ENCODE results near the gene TPRA1.
A peak's percentile ranks its signal among the peaks of the same experiment; 100 is the strongest.

TPRA1 gene

DNA sequence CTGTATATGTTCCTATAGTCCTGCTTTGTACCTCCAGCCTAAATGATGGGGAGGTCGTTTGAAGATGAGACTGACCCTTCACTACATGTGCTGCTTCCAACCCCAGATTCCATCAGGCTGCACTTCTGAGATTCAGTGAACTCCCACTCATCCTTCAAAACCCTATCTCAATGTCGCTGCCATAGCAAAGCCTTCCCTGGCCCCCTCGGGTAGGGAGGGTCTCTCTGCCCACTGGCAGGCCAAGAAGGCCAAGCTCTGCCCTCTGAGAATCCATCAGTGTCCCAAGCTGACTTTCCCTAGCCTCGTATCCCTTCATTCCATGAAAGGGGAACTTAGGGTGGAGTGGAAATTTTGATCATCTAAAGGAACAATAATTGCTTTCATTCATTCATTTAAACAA is 35.4 kb downstream of the TPRA1 start:
- no peak for DNase-seq

DNA sequence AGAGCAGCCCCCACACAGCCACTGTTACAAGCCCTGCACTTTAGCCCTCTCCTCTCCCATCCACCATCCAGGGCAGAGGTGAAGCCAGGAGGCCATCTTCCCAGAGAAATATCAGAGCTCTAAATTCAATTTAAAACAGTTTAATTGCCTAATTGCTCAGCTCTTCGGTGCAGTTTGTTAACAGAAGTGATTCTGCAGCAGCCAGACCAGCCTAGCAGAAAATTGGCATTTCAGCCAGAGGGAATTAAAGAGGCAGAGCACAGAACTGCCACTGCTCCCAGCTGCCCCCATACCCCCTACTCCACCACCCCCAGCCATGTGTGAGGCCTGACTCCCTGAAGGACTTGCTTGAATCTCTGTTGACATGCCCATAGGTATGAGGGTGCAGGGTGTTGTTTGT is 38.5 kb downstream of the TPRA1 start:
- DNase-seq, result no peak

DNA sequence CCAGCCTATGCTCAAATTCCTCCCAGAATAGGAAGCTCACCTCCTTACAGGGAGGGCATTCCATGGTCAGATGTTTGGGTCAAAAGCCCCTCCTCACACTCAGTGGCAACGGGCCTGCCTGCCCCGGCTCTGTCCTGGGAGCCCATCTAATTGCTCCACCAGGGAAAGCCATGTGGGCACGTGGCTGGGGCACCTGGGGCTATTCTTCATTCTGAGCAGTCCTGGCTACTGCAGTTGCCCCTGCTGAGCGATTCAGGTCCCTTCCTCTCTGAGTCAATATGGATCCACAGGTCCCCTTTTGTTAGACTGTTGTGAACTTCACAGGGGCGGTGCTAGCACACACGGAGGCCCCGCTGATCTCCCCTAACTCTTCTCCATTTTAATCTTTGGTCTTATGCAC is 39.4 kb downstream of the TPRA1 start:
- DNase-seq, result no peak

DNA sequence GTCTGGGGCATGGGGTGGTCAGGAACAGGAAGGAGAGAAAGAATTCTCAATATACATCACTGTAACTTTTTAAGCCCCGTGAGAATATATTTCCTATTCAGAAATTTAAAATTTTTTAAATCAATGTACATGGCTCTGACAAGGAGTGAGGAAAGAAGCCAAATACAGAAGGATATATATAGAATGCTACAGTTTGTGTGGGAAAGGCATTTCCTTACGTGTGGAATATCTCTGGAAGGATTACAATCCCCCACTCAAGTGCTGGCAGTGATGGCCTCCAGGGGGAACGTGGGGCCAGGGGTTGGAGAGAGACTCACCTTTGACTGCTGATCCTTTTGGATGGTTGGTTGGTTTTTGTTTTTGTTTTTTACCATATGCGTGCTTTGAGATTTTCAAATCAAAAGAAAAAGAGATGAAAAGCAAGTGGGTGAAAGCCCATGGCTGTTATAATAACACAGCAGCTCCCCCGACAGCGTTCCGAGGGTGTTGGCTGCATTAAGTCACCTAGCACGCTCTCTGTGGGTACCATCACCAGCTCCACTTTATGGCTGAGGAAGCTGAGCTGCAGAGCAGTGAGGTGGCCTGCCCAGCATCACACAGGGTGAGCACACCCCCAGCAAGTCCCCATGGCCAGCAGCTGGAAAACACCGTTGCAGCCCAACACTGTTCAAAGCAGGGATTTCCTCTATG is 39.9 kb downstream of the TPRA1 start:
- no peak for DNase-seq

DNA sequence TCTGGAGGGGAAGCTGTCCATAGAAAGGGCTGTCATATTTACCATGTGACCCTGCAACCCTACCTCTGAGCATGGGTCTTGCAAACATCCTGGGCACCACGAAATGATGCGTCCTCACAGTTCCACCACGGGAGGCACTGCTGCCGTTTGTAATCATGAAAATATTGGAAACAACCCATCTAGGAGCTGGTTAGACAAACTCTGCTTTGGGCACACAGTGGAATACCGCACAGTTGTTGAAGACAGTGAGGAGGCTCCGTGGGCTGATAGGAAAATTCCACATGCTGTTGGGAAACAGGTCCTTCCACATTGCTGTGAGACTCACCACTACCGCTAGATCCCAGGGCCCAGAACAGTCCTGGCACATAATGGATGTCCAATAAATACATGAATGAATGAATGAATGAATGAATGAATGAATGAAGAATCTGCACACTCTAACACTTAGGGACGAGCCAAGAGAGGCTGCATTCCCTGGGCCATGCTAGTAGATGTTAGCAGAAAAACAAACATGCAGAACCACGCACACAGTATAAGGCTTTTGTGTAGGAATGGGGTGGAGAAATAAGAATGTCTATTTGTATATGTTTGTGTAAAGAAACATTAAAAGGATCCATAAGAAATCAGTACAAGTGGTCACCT is 40.6 kb downstream of the TPRA1 start:
- no peak for DNase-seq

DNA sequence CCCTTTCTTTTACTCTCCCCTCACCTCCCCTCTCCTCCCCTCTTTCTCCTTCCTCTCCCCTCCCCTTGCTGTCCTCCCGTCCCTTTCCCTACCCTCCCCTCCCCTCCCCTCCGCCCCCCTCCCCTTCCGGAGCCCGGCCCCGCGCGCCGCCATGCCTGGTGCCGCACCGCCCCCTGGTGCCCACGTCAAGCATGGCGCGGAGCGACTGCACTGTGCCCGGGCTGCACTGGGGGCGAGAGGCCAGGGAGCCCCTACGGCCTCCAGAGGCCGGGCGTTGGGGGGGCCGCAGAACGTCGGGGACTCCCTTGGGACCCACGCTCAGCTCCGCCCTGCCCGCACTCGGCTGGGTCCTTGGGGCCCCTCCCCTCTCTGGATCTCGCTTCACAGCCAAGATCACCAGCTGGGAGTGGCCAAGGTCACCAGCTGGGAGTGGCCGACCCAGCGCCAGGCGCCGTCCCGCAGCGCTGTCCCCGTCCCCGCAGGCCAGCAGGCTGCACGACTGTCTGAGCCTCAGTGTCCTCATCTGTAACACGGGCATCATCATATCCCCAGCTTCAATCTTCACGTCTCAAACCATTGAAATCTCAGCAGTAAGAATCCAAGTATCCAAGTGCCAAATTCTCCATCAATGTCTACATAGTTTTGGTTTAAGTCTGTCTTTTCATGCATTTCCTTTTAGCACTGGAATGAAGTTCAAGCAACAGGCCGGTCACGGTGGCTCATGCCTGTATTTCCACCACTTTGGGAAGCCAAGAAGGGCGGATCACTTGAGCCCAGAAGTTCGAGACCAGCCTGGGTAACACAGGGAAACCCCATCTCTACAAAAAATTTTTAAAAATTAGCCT is 42.5 kb downstream of the TPRA1 start:
- DNase-seq, result peak; percentile 89

DNA sequence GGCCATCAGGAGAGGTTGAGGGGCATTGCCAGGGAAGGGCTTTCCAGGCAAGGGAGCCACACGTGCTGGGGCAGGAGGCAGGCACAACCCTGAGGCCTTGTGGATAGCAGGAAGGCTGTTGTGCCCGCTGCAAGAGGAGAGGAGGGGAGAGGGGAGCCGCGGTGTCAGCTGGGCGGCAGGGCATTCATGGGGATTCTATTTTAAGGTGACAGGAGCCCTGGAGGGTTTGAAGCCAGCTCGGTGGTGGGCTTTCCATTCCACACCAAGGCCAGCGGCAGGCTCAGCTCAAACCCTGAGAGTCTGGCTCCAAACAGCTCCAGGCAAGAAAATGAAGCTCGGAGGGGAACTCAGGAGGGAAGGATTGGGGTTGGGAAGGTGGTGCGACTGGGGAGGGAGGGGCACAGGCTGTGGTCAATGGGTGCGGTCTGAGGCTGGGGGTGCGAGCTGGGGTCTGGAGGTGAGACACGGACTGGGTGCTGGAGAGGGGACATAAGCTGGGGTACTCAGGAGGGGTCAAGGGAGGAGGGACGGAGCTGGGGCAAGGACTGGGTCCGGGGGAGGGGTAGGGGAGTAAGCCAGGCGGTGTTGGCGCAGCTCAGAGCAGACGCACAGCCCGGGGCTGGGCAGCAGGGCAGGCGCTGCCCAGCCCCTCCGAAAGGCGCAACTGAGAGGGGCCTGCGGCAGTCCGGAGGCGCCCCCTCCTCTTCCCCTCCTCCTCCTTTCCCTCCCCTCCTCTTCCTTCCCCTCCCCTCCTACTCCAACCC is 43.4 kb downstream of the TPRA1 start:
- no peak for DNase-seq

DNA sequence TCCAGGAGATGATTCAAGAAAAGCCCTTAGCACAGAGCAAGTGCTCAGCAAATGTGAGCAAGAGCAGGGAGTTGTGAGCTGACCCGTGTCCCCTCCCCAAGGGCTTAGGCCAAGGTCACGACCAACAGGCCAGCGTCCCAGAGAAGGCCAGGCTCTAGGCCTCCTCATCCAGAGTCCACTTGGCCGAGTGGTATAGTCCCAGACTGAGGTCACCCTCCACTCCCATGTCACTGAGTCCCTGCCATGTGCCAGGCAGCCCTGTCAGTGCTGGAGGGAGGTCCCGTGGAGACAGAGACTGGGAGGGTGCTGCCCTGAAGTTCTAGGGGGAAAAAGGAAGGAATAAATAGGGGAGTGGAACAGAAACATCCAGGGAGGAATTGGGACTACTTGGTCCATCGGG is 44.0 kb downstream of the TPRA1 start:
- DNase-seq, result no peak

DNA sequence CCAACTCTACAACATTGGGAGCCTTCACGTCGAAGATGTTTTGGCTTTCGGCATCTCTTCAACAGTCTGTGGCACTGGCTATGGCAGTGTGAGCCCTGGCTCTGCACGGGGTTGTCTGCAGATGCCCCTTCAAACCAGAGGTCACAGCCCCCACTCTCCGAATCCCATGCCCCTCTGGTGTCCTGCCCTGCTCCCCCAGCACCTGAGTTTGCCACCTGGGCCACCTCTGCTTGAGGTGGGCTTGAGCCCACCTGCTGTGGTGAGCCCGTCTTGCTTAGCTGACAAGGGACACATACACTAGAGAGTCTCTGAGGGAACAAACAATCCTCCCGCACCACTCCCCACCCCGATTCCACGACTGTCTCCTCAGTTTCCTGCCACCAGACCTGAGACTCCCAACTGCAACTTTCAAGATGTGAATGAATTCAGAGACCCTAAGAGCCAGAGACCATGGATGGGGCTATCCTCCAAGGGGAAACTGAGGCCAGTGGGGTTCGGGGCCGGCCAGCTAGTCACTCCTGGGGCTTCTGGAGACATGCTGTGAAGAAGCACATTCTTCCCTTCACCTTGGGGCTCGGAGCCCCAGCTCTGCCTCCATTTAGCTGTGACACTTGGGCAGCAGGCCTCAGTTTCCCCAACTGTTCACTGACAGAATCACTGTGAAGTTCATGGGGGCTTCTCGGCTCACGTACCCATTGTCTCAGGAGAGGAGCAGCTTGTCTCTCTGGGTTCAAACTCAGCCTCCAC is 44.6 kb downstream of the TPRA1 start:
- no peak for DNase-seq

DNA sequence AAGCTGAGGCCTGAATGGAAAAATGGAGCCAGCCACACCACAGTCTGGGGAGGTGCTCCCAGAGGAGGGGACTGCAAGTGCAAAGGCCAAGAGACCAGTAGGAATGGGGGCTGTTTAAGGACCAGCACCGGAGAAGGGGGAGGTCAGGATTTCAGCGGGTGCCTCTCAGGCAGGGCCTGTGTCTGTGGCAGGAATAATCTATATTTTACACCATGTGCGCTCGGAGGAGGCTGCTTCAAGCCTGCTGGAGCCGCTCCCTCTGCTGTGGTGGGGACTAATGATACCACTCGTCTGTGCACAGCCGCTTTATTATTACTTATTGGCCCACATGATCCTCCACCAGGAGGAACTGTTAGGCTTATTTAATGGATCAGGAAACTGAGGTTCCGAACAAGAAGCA is 45.3 kb downstream of the TPRA1 start:
- no peak for DNase-seq

DNA sequence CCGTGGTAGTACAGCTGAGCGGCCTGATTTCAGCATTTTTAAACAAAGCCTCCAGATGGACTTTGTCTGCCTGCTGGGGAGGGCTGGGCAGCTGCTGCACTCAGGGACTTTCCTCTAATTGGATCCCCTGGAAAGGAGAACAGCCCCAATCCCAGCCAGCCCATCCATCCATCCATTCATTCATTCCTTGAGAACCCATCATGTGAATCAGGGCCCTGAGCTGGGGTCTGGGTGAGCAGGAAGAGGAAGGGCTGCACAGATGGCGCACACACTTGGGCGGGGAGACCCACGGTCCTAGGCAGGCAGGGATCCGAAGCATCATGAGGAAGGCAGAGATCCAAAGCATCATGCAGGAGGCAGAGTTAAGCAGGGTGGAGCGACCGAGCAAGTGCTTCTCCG is 45.7 kb downstream of the TPRA1 start:
- DNase-seq, result no peak

DNA sequence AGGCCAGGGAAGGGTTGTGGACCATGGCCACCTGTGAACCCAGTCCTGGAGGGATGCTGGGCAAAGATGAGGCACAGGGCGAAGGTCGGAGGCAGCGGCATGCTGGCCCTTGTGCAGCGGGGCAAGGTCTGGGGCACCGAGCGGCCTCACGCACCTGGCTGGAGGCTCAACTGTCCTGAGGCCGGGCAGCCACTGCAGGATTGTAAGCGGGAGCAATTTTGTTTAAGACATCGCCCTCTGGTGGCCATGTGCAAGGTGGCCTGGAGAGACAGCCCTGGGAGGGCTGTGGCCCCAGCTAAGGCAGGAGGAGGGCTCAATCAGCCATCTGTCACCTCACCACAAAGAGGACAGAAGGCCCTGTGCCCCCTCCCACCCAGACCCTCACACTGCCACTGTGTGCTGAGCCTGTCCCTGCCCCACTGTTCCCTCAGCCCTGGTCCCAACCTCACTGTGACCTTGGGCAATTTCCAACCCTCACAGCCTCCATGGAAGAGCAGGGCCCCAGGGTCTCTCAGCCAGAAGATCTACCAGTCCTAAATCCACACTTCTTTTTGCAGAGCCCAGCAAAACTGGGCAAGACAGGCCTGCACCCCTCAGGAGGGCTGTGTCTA is 46.2 kb downstream of the TPRA1 start:
- DNase-seq, result peak; percentile 71

DNA sequence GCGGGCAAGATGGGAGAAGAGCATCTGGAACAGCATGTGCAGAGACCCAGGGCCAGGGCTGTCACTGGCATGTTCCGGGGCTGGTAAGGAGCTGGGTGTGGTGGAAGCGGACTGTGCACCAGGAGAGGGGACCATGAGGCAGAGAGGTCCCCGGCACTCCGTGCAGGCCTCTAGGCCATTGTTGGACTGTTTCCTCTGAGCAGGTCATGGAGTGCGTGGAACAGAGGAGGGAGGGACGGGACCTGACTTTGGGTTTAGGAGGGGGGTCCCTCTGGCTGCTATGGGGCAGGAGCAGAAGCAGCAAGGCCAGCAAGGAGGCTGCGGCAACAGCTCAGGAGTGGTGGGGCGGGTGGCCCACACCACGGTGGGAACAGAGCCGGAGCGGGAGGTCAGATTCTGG is 47.1 kb downstream of the TPRA1 start:
- no peak for DNase-seq

DNA sequence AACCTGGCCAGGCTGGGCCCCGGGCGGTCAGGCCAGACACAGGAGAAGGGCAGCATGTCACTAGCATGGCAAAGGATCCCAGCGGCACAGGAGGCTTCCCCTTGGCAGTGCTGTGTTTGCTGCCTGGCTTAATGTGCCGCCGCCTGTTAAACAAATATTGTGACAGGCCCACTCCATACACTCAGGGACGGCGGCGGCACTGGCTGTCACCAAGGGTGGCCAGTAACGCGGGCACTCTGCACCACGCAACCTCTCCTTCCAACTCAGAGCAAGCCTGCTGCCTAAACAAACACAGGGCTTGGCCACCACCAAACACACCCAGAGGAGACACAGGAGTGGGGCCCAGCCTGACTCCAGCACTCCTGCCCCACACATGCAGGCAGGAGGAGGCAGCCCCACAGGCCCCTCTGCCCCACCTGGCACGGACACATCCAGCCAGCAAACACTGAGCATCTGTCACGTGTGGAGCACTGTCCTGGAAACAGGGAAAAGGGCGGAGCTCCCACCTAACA is 48.0 kb downstream of the TPRA1 start:
- DNase-seq, result no peak

DNA sequence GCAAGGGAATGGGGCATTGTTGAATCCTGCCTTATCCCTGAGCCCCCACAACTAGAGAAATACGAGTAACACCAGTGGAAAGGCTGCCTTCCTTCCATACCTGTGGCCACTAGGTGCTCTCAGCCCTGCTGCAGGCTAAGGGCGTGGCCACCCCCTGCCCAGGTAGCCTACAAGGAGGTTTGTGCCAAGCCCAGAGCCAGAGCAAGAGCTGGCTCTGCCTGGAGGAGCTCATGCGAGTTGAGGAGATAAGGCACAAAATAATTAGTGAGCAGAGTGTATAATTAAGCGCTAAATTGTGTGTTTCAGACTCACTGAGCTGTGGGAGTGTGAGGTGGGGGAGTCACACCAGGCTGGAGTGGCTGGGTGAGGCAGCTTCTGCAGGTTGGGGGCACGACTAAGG is 49.2 kb downstream of the TPRA1 start:
- DNase-seq, result no peak

DNA sequence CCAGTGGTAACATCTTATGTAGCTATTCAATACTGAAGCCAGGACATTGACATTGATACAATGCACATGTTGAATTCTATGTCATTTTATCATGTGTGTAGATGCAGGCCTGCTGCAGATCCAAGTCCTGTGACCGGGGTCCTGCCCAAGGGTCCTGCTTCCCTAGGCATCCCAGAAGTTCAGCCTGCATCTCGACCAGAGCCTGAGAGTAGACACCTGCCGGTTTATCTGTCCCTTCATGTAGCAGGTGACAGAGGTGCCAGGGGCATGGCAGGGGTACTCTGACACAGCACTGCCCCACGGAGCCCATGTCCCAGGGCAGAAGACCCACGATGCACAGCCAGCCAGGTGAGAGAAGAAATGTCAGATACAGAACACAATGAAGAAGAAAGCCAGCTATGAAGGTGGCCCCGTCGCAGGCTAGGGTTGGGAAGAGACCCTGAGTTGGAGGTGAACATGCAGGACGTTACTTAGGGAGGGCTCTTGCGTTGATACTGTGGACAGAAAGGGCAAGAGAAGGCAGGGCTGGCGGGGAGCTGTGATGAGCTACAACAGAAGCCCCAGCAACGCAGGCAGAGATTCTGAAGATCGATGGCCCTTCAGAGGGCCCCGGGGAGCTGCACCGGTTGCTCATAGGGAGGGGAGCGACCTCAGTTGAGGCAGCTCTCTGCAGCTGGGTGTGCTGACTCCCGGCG is 51.0 kb downstream of the TPRA1 start:
- DNase-seq, result no peak

DNA sequence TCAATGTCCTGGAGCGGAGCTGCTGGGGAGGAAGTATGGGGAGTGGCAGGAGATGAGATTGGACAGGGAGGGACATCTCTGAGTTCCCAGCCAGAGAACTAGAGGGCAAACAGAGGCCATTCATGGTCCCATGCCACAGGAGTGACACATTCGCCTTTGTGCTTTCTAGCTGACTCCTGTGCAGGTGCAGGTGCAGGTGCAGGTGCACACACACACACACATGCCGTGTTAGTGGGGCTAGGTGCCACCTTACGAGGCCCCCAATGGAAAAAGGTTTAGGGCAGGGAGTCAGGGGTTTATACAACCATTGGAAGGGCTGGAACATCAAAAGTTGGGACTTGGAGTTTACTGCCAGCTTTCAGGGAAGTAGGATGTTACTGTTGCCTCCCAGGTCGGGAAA is 52.0 kb downstream of the TPRA1 start:
- DNase-seq, result no peak

DNA sequence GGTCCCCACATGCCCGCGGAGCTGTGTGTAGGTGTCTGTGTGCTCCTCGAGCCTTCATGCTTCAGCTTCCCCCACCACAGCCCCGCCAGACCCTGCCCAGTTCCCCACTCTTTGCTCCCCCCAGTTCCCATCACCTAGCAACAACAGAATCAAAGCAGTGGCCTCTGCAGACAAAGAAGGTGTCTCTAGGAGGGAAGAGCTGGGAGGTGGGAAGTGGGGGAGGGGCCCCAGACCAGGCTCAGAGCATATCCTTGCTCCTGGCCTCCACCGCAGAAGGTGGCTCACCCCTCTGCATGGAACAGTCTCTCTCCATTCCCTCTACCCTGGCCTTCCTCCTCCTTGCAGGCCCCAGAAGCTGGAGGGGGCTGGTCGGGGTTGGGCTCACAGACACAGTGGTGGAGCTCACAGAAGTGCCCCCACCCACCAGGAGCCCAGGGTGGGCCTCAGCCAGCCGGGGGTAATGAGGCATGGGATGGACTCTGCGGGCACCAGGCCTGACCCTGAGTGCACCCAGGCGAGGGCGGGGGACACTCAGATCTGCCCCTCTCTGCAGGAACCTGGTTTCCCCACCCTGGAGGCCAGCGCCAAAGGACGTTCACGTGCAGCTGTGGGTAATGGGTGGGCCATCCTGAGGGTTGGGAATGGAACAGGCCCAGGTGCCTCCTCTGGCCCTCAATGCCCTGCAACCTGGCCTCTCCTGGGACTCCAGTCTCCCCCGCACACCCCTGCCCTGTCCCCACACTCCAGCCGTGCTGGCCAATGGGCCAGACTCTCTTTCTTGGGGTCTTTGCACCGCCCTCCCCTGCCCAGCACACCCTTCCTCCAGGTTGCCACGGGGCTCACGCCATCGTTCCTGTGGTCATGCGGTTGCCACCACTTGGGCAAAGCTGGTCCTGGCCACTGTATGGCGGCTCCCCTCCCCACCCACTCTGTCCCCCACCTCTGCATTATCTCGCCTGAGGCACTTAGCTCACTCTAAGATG is 53.4 kb downstream of the TPRA1 start:
- DNase-seq, result no peak

DNA sequence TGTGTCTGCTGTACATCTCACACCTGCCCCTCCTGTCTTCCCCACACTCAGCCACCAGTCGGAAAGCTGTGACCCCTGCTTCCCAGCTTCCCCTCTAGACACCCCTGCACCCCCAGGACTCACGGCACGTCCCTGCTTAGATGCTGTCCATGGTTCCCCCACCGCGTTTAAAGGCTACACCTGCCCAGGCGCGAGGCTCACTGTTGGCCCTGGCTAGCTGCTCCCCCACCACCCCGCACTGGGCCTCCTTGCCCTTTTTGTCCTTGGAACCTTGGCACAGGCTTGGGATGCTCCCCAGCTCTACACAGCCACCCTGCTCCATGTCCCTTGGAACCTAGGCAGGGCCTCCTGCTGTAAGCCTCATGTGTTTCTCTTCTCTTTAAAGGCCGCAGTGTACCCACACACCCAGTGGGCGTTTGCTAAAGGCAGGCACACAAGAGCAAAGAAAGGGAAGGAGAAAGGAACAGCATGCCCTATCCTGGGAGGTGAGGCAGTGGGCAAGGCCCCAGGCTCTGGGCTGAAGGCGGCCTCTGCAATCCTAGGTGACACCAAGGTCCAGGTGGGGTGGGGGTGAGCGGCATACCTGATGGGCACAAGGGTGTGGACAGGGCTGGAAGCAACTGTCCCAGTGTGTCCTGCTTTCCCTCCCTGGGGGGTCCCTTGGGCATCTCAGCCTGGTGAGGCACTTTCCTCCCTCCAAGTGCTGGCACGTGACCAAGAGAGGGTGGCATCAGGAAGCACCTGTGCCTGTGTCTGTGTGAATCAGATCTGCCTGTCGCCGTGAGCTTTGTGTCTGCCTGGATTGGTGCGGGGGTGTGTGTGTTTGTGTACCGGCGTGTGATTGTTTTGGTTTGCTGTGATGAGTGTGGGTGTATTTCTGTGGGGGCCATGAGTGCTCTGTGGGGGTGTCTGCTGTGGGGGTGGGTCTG is 54.4 kb downstream of the TPRA1 start:
- DNase-seq, result no peak

Measured in CD4-positive, alpha-beta T cell treated with Interleukin-6 for 4 hours (primary cell).